Islet of Langerhans (tissue), 1 donor: ENCODE measurements around the gene RIMBP2.

ENCODE experiments used
- FAIRE-seq: peaks from one replicate; lab custom pipeline; 2011; peaks lifted over from hg19 to GRCh38; lab: Jason Lieb, UNC

RIMBP2 gene

DNA sequence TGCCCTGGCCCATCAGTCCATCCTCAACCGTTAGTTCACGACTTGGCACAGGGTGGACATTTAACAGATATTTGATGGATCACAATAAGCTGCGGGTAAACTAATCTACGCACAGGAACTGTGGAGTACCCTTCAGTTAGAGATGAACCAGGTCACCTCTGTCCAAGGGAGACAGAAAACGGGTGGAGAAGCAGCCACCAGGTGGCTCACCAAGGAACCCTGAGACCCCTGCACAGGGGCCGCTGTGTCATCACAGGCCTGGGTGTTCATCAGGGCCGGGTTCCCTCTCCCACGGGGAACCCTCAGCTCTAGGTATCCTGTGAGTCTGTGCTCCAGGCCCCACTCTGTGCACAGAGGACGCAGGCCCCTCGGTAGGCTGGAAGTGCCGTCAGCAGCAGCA, 256.2 kb downstream of the RIMBP2 start:
- FAIRE-seq = no peak

DNA sequence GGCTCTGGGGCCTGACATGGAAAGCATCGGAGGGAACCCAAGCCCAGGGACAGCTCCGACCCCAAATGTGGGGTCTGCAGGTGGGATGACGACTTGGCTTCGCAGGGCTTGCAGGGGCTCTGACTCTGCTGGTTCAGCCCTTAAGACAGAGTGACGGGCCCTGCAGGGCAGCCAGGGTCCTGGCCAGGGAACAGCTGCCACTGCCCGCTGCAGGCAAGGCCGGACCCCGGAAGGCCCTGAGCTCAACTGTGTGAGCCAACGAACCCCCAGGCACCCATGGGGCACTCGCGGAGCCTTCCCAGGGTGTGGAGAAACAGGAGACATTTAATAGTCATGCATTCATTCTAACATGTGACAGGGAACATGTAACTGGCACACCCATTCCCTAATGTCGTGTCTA, 257.8 kb downstream of the RIMBP2 start:
- no peak for FAIRE-seq

GRCh38 chr12:130457215-130457614, 258.9 kb downstream of the RIMBP2 start:
- FAIRE-seq = no peak

DNA sequence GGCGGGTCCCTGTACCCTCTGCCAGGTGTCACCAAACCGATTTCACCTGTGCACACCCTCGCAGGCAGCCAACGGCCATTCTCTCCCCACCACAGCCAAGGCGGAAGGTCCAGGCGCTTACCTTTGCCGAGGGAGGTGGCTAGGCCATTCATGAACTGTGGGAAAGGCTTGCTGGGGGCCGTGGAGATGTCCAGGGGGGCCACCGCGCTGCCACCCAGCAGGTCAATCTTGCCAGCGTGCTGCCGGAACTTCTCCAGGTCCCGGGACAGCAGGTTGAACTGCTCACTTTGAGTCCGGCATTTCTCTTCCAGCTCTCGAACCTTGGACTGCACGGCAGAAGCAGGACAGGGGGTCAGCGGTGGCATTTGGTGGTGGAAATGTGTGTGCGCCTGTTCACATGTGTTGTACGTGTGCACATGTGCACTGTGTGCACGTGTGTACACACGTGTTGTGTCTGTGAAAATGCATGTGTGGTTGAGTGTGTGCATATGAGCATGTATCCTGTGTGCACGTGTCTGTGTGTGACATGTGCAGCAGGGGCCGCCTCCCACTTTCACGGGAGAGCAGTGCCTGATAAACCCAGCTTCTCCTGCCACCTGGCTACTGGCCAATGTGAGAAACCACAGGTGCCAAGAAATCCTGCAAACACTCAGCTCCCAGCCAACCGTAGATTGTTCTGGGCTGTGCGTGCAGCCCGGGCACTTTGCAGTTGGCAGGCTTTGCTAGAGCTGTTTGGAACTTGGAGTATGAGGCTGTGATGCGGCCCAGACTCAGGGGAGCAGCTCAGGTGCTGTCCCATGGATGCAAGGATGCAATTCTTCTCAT, 259.5 kb downstream of the RIMBP2 start:
- no peak for FAIRE-seq

DNA sequence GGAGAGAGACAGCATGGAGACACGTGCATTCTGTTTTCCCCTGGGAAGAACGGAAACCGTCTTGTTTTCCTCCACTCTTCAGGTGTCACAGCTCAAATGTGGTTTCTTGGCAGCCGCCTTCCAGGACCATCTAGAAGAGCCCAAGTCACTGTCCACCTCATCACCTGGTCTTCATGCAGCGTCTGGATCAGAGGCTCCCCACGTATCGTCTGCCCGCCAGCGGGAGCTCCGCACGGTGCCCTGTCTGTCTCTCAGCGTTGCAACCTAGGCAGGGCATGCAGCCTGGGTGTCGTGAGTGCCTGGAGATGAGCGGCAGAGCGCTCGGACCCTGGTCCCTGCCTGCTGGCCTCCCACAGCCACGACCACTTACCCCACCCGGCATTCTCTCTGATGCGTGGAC, 260.9 kb downstream of the RIMBP2 start:
- FAIRE-seq = no peak

- FAIRE-seq = no peak
Measured at GRCh38 chr12:130454296-130454695, 261.8 kb downstream of the RIMBP2 start.

DNA sequence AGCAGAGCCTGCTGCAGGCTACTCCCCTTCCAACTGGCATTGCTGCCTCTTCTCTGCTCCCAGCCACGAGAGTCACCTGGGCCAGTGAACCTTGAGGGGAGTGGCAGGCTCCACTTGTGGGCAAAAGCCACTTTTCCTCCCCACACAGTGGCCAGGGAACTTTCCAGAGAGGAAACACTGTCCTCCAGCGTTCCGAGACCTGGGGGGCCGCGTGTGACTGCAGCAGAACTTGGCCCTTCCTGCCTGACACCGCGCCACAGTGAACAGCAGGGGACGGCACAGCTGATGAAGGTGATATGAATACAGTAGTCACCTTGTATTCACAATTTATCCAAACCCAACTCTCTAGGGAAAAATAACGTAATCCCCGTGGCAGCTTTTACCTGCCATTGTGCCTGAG, 263.6 kb downstream of the RIMBP2 start:
- no peak for FAIRE-seq

DNA sequence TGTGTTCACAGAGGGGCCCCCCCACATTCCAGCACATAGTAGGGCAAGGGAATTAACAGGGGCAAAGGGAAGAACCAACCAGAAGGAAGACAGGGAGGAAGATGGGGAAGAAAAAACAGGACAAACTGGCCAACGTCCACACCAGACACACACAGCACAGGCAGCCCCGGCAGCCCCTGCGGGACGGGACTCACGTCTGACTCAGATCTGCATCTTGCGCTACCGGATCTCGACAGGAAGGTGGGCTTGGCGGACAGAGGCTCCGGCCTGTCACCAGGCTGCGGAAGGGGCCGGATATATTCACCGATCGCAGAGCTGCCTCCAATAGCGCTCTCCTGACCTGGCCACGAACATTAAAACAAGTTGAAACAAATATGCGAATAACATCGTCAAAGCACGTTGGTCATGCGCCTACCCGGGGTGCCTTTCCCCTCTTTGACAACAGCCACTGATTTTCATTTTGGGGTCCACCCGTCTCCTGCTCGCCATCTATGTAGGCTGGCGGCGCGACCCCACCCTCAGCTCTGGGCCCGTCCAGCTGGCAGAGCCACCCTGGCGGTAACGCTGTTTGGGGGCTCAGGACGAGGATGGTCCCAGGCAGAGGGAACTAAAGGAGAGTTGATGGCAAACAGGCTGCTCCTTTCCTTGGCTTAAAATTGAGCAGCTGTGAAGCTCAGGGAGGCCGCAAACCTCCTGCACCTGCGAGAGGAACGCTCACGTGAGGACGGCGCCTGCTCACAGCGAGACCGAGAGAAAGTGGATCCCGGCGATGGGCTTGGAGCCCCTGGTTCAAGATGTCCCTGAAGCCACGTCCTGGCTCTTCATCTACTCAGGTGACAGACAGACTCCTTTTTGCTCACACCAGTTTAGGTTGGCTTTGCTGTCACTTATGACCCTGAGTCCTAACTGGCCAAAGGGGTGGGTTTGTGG, 264.8 kb downstream of the RIMBP2 start:
- no peak for FAIRE-seq

DNA sequence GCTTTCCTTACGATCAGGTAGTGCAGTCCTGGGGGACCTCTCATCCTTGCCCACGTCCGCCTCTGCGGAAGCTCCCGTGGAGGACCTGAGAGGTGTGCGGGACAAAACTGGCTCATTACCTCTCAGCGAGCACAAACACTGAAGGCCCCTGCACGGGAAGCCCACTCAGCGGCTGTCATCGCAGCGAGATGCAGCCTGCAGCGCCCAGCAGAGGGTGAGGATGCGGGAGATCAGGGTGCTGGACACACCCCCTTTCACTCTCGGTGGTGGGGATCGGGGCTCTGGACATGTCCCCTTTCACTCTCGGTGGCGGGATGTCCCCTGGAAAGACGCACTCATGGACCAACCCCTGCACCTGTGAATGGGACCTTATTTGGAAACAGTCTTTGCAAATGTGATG, 266.8 kb downstream of the RIMBP2 start:
- no peak for FAIRE-seq

- FAIRE-seq = no peak
Measured at GRCh38 chr12:130448044-130448821, 267.9 kb downstream of the RIMBP2 start.

DNA sequence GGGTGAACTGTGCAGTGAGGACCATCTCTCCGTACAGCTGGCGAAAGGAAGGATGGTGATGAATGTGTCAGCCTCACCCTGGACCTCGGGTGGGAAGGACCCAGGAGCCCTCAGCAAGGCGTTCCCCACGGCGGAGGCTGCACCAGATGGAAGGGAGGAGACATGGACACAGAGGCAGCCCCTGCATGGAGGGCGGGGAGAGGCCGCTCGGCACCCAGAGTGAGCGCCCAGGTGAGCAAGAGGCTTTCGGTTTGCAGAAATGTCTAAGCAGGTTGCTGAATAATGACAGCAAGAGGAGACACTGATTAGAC, 268.5 kb downstream of the RIMBP2 start:
- FAIRE-seq = no peak

DNA sequence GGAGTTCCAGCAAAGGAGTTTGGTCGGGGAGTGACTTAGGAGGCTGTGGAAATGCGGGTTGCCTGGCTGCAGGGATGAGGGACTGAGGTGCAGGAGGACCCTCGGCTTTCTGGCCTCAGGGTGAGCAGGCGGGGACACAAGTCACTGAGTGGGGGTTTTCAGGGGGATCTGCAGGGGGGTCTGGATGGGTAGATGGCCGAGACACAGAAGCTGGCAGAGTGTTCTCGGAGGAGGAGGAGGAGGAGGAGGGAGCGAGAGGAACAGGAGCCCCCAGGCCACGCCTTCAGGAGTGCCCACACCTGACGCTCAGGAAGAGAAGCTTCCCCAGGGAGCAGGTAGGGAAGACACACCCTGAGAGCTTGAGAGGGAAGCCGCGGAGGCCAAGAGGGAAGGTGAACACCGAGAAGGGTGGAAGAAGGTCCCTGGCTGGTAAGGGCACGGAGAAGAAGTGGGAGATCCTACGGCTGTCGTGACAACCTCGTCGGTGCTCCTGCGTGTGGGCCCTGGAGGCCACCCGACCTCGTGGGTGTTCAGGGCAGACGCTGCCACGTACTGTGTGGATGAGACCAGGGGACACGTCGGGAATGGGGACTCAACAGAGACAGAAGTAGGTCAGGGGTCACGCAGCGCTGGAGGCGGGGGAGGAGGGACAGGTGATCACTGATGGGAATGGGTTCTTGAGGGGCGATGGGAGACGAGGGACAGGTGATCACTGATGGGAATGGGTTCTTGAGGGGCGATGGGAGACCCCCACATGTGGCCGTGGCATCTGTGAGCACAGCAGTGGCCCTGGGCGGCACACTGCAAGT, 269.0 kb downstream of the RIMBP2 start:
- no peak for FAIRE-seq

DNA sequence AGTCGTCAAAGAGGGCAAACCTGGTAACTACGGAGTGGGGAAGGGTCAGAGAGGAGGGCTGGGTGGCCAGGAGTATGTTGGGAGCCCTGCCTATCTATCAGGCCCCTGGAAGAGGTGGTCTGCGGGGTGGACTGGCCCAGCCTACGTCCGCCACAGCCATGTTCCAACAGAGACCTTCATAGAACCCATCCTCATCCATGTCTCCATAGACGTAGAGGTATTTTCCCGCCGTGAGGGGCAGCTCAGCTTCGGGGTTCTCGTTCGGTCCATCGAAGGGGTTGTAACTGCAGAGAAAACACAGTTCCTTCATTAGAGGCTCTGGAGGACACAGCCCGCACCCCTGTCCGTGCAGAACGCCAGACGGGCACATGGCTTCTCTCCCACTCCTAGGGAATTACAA, 271.1 kb downstream of the RIMBP2 start:
- no peak for FAIRE-seq

- no peak for FAIRE-seq
Measured at GRCh38 chr12:130444061-130444460, 272.0 kb downstream of the RIMBP2 start.

DNA sequence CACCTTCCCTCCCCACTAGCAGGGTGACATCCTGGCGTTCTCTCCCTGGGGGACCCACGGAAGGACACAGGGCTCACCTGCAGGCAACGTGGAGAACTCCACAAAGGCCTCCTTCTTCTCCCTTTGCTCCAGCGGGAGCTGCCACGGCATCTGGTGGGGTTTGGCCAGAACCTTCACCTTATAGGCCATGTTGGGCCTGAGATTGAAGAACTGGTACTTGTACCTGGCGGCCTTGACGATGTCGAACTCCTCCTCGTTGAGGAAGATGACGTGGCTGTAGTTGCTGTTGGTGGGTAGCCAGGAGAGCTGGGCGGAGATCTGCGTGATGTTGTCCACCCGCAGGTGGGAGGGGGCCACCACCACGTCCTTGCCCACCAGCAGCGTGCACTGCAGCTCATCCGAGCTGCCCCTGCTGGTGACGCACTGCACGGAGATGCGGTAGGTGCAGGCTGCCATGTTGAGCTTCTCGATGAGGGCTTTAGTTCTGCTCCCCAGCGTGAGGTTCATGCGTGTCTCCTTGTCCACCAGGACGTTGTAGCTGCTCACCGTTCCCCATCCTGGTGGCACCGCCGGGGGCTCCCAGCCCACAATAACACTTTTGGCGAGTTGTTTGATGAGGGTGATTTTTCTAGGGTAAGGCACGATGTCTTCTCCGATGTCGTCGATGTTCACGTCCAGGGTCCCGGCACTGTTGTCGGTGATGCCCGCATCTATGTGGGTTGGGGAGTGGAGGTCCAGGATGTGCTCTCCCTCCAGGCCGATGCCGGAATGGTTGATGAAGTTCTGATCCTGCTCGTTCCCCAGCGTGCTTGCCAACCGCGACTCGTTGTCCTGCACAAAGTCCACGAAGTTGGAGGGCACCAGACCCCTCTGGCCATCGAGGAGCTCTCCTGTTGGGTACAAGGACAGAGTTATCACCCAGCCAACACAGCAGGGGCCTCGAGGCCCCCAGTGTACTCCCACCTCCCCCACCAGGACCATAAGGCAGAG, 274.0 kb downstream of the RIMBP2 start:
- FAIRE-seq = no peak

- FAIRE-seq = no peak
Measured at GRCh38 chr12:130440411-130441080, 275.6 kb downstream of the RIMBP2 start.

DNA sequence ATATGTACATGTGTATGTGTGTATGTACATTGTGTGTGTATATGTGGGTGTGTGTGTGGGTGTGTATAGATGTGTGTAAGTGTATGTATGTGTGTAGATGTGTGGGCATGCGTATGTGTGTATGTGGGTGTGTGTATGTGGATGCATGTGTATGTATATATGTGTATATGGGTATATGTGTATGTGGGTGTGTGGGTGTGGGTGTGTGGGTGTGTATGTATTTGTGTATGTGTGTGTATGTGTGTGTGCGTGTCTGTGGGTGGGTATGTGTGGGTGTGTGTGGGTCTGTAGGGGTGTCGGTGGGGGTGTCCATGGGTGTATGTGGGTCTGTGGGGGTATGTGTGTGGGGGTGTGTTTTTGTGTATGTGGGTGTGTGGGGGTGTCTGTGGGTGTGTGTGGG, 276.8 kb downstream of the RIMBP2 start:
- FAIRE-seq = no peak

- no peak for FAIRE-seq
Measured at GRCh38 chr12:130438711-130439110, 277.4 kb downstream of the RIMBP2 start.

DNA sequence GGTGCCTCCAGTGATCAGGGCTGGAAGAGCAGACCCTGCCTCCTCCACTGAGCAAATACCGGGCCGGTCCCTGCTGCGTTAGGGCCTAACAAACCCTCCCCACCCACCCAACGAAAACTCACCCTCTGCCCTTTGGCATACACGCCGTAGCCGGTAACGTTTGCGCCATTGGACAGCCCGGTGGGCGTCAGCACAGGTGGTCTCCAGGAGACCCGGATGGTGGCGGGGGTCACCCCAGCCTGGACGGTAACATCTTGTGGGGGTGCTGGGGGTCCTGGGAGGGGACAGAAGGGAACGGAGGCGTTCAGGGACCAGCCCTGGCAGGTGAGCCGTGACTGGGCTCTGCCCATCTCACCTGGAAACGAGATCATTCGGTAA, 277.9 kb downstream of the RIMBP2 start:
- no peak for FAIRE-seq

- FAIRE-seq = no peak
Measured at GRCh38 chr12:130437555-130438242, 278.4 kb downstream of the RIMBP2 start.
